Liver (tissue), 9 donors: Measurements from ENCODE around the gene GRK2. TPM values are rescaled to one million over a fixed set of nuclear protein-coding genes. Genes with fewer than 3 reads are reported as not detected.

Experiments used
- DNase-seq: peaks from one replicate; pipeline ENCODE4 v3.0.0-alpha.2; 2017; ENCODE audit warnings: low spot score
- H3K27ac ChIP-seq, 2 donors: one replicate each; pipeline ENCODE4 v1.7.0; 2013; ENCODE audit warnings: inconsistent platforms in 2 of 2, low read length in 2 of 2, control low read depth in 1 of 2, low read depth in 1 of 2, mild to moderate bottlenecking in 1 of 2
- H3K27me3 ChIP-seq, 4 donors: one replicate each; pipeline versions ENCODE4 v1.6.1 to v1.7.0; 2013; ENCODE audit warnings: low read length in 3 of 4, inconsistent platforms in 1 of 4, mild to moderate bottlenecking in 1 of 4, moderate library complexity in 1 of 4; ENCODE audit not compliant: control insufficient read depth in 4 of 4, insufficient read depth in 4 of 4
- H3K36me3 ChIP-seq, 4 donors: one replicate each; pipeline versions ENCODE4 v1.6.1 to v1.7.0; 2013; ENCODE audit warnings: low read length in 3 of 4, mild to moderate bottlenecking in 3 of 4, low read depth in 1 of 4, moderate library complexity in 1 of 4; ENCODE audit not compliant: control insufficient read depth in 4 of 4, insufficient read depth in 3 of 4
- H3K4me1 ChIP-seq, 4 donors: one replicate each; pipeline versions ENCODE4 v1.6.1 to v1.7.0; 2013; ENCODE audit warnings: low read length in 3 of 4, mild to moderate bottlenecking in 3 of 4, moderate library complexity in 1 of 4; ENCODE audit not compliant: control insufficient read depth in 4 of 4, insufficient read depth in 4 of 4
- H3K4me3 ChIP-seq, 3 donors: one replicate each; pipeline versions ENCODE4 v1.6.1 to v1.7.0; 2013; ENCODE audit warnings: low read length in 3 of 3, control low read depth in 1 of 3, low read depth in 1 of 3, mild to moderate bottlenecking in 1 of 3
- H3K9ac ChIP-seq, 2 donors: one replicate each; pipeline ENCODE4 v1.7.0; 2013; ENCODE audit warnings: low read length in 2 of 2, mild to moderate bottlenecking in 2 of 2, moderate library complexity in 2 of 2, control low read depth in 1 of 2, low read depth in 1 of 2
- H3K9me3 ChIP-seq, 4 donors: one replicate each; pipeline versions ENCODE4 v1.6.1 to v1.7.0; 2013; ENCODE audit warnings: low read length in 3 of 4; ENCODE audit not compliant: control insufficient read depth in 4 of 4
- EGR1 ChIP-seq, 2 donors: IDR thresholded peaks; 2 replicates each; pipeline ENCODE4 v1.6.1; 2016 to 2018; ENCODE audit warnings: antibody characterized with exemption in 2 of 2, low read depth in 2 of 2
- FOXA1 ChIP-seq: IDR thresholded peaks from 2 replicates; pipeline ENCODE4 v1.6.1; 2016; ENCODE audit warnings: antibody characterized with exemption
- FOXA2 ChIP-seq: IDR thresholded peaks from 2 replicates; pipeline ENCODE4 v1.6.1; 2016; ENCODE audit warnings: antibody characterized with exemption
- GABPA ChIP-seq, 2 donors: IDR thresholded peaks in 1 of 2; conservative IDR thresholded peaks in 1 of 2; 2 replicates each; pipeline ENCODE4 v1.6.1; 2016; ENCODE audit warnings: antibody characterized with exemption in 2 of 2, mild to moderate bottlenecking in 1 of 2, moderate library complexity in 1 of 2
- HNF4A ChIP-seq, 2 donors: conservative IDR thresholded peaks; 2 replicates each; pipeline ENCODE4 v1.6.1; 2016; ENCODE audit warnings: antibody characterized with exemption in 2 of 2, mild to moderate bottlenecking in 2 of 2
- HNF4G ChIP-seq: IDR thresholded peaks from 2 replicates; pipeline ENCODE4 v1.6.1; 2016; ENCODE audit warnings: antibody characterized with exemption
- JUND ChIP-seq, 2 donors: IDR thresholded peaks; 2 replicates each; pipeline ENCODE4 v1.6.1; 2016; ENCODE audit warnings: antibody characterized with exemption in 2 of 2
- NR2F2 ChIP-seq: IDR thresholded peaks from 2 replicates; pipeline ENCODE4 v1.6.1; 2016; ENCODE audit warnings: antibody characterized with exemption
- RAD21 ChIP-seq, 2 donors: IDR thresholded peaks; 2 replicates each; pipeline ENCODE4 v1.6.1; 2016; ENCODE audit warnings: antibody characterized with exemption in 2 of 2, mild to moderate bottlenecking in 2 of 2
- RXRA ChIP-seq, 2 donors: IDR thresholded peaks; 2 replicates each; pipeline ENCODE4 v1.6.1; 2017 to 2018; ENCODE audit warnings: antibody characterized with exemption in 2 of 2, mild to moderate bottlenecking in 1 of 2
- SP1 ChIP-seq: IDR thresholded peaks from 2 replicates; pipeline ENCODE4 v1.6.1; 2018; ENCODE audit warnings: antibody characterized with exemption, mild to moderate bottlenecking
- TAF1 ChIP-seq: conservative IDR thresholded peaks from 2 replicates; pipeline ENCODE4 v1.6.1; 2016; ENCODE audit warnings: antibody characterized with exemption, mild to moderate bottlenecking
- YY1 ChIP-seq: IDR thresholded peaks from 2 replicates; pipeline ENCODE4 v1.6.1; 2016; ENCODE audit warnings: antibody characterized with exemption, mild to moderate bottlenecking
- WGBS: extraction: QIAGEN DNeasy Blood & Tissue Kit; methylation state at CpG from one replicate; pipeline ENCODE4 v1.1.7; 2013; 5-methylcytosine and 5-hydroxymethylcytosine counted together
- polyA plus RNA-seq, 2 donors: library from polyadenylated mRNA; stranded (reverse) in 1 of 2; unstranded in 1 of 2; fragments of 200-250 nt in 1 of 2; fragments of >200 nt in 1 of 2; fragmentation: Nextera tagmentation in 1 of 2; extraction: Ambion mirVana in 1 of 2; gene quantifications; one replicate each; pipeline versions ENCODE4 v1.2.1 to v1.2.3, GENCODE V29; 2013 to 2015
- total RNA-seq, 2 donors: library from RNA; depleted of rRNA; stranded (reverse); fragments of >200 nt; gene quantifications; one replicate each; pipeline ENCODE4 v1.2.3, GENCODE V29; 2014
- TF ChIP-seq, protein P1 (sequence below): IDR thresholded peaks from 2 replicates; pipeline ENCODE4 v1.6.1; 2016; ENCODE audit warnings: antibody characterized with exemption, mild to moderate bottlenecking
- TF ChIP-seq, protein P2 (sequence below): fragments of 150-350 bp; IDR thresholded peaks from 2 replicates; pipeline ENCODE4 v1.5.1; 2017; ENCODE audit warnings: improper control_type of control experiment, low read depth, low read length; ENCODE audit not compliant: missing input control
- TF ChIP-seq, protein P3 (sequence below): IDR thresholded peaks from 2 replicates; pipeline ENCODE4 v1.6.1; 2016; ENCODE audit warnings: antibody characterized with exemption
- TF ChIP-seq, protein P4 (sequence below): IDR thresholded peaks from 2 replicates; pipeline ENCODE4 v1.6.1; 2016; ENCODE audit warnings: antibody characterized with exemption
- donor health status: healthy.
- donor health status: healthy.
- donor health status: healthy.
- donor health status: healthy.
- donor health status: healthy.

GRK2 gene
- total and polyA plus RNA-seq, 4 donors, result 13.4 to 41.4 (median 31.7) TPM

DNA sequence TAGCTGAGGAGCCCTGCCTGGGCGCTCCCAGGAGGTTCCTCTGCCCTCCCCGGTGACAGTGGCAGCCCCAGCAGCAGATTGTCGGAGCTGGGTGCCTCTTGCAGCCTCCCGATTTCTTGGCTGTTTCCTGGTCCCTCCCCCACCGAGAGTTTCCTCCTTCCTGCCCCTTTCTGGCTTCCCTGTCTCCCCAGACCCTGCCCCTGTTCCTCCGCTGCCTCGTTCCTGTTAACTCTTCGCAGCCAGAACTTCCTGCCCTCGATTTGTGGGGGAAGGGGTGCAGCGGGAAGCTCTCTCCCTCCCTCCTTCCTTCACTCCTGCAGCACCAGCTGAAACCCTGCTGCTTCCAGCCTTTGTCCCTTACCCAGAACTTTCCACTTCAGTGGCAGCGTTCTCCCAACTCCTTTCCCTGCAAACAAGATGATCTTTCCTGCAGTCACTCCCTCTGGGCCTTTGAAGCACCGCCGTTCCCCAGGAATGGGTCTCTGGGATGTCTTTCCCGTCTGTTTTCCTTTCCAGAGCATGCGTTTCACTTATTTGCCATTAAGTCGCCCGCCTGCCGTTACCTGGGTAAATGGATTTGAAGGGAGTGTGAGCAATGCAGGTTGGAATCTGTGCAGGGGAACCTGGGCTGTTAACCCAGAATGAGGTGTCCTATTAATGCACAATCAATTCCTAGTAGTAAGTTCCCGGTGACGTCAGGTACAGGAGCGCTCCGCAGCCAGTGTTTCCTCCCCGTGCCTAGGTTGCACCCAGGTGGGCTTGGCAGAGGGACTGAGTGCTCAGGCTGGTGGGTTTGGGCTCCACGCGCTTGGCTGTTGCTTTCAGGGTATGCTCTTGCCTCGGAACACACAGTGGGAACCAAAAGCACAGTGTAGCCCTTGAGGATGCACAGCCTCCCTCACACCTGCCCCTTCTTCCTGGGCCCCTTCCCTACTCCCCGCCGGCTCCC, 4.3 kb downstream of the GRK2 start:
- Histone ChIP-seq H3K9ac (no peak overlapping the region), H3K27me3 (no peaks in the 10 kb centered on the region), H3K9me3 (no peaks in the 10 kb centered on the region), H3K4me3 (peak overlapping the region in 1 of 3 donors; percentile 15), H3K27ac (peak overlapping the region; percentile 53 to 63), H3K36me3 (no peaks in the 10 kb centered on the region), H3K4me1 (peaks cover 16 to 85% (median 51%) of the 10 kb centered on the region in 4 donors)
- WGBS, result 58% methylated on average over 28 of the region's 28 CpGs
- no peak for TF ChIP-seq HNF4G
- peak in 1 of 2 donors; percentile 51 for TF ChIP-seq EGR1 (IDR thresholded peaks at IDR 0.05; ENCODE audit: low read depth in 2 of 2)
- TF ChIP-seq FOXA2, result no peak
- TF ChIP-seq, protein P1, sequence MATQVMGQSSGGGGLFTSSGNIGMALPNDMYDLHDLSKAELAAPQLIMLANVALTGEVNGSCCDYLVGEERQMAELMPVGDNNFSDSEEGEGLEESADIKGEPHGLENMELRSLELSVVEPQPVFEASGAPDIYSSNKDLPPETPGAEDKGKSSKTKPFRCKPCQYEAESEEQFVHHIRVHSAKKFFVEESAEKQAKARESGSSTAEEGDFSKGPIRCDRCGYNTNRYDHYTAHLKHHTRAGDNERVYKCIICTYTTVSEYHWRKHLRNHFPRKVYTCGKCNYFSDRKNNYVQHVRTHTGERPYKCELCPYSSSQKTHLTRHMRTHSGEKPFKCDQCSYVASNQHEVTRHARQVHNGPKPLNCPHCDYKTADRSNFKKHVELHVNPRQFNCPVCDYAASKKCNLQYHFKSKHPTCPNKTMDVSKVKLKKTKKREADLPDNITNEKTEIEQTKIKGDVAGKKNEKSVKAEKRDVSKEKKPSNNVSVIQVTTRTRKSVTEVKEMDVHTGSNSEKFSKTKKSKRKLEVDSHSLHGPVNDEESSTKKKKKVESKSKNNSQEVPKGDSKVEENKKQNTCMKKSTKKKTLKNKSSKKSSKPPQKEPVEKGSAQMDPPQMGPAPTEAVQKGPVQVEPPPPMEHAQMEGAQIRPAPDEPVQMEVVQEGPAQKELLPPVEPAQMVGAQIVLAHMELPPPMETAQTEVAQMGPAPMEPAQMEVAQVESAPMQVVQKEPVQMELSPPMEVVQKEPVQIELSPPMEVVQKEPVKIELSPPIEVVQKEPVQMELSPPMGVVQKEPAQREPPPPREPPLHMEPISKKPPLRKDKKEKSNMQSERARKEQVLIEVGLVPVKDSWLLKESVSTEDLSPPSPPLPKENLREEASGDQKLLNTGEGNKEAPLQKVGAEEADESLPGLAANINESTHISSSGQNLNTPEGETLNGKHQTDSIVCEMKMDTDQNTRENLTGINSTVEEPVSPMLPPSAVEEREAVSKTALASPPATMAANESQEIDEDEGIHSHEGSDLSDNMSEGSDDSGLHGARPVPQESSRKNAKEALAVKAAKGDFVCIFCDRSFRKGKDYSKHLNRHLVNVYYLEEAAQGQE, result no peak
- no peak for TF ChIP-seq SP1
- no peak for TF ChIP-seq RAD21 (IDR thresholded peaks at IDR 0.05)
- TF ChIP-seq, protein P2, sequence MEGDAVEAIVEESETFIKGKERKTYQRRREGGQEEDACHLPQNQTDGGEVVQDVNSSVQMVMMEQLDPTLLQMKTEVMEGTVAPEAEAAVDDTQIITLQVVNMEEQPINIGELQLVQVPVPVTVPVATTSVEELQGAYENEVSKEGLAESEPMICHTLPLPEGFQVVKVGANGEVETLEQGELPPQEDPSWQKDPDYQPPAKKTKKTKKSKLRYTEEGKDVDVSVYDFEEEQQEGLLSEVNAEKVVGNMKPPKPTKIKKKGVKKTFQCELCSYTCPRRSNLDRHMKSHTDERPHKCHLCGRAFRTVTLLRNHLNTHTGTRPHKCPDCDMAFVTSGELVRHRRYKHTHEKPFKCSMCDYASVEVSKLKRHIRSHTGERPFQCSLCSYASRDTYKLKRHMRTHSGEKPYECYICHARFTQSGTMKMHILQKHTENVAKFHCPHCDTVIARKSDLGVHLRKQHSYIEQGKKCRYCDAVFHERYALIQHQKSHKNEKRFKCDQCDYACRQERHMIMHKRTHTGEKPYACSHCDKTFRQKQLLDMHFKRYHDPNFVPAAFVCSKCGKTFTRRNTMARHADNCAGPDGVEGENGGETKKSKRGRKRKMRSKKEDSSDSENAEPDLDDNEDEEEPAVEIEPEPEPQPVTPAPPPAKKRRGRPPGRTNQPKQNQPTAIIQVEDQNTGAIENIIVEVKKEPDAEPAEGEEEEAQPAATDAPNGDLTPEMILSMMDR, result no peak
- TF ChIP-seq, protein P3, sequence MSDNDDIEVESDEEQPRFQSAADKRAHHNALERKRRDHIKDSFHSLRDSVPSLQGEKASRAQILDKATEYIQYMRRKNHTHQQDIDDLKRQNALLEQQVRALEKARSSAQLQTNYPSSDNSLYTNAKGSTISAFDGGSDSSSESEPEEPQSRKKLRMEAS, result peak; percentile 45
- no peak for TF ChIP-seq FOXA1
- TF ChIP-seq, protein P4, sequence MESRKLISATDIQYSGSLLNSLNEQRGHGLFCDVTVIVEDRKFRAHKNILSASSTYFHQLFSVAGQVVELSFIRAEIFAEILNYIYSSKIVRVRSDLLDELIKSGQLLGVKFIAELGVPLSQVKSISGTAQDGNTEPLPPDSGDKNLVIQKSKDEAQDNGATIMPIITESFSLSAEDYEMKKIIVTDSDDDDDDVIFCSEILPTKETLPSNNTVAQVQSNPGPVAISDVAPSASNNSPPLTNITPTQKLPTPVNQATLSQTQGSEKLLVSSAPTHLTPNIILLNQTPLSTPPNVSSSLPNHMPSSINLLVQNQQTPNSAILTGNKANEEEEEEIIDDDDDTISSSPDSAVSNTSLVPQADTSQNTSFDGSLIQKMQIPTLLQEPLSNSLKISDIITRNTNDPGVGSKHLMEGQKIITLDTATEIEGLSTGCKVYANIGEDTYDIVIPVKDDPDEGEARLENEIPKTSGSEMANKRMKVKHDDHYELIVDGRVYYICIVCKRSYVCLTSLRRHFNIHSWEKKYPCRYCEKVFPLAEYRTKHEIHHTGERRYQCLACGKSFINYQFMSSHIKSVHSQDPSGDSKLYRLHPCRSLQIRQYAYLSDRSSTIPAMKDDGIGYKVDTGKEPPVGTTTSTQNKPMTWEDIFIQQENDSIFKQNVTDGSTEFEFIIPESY, result no peak
- peak; percentile 36 for TF ChIP-seq NR2F2
- DNase-seq, result no peak

DNA sequence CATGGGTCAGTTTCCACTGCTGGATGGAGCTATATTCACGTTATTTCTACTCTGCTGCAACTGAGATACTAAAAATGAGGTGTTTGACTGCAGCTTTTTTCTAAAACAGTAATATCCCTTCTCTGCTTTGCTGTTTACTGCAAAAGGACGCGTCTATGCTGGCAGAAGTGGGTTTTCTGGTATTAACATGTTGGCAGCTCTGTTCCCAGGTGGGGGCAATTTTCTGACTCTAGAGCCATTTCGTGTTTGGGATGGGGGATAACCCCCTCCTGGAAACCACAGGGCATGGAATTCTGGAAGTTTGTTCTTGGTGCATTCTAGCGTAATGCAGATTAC, 4.9 kb downstream of the GRK2 start:
- no peaks in the 10 kb centered on the region for H3K36me3 ChIP-seq
- H3K27ac ChIP-seq, result peak overlapping the region in 1 of 2 donors; percentile 43
- no peaks in the 10 kb centered on the region for H3K9me3 ChIP-seq
- no peak overlapping the region for H3K9ac ChIP-seq
- no peak overlapping the region for H3K4me3 ChIP-seq
- H3K27me3 ChIP-seq, result no peaks in the 10 kb centered on the region
- H3K4me1 ChIP-seq, result peaks cover 16 to 86% (median 52%) of the 10 kb centered on the region in 4 donors
- no peak for DNase-seq
- 71% methylated on average over 5 of the region's 5 CpGs for WGBS
- TF ChIP-seq HNF4A (conservative IDR thresholded peaks at IDR 0.05), result no peak
- TF ChIP-seq YY1, result no peak
- TF ChIP-seq, protein P3, result no peak
- no peak for TF ChIP-seq JUND (IDR thresholded peaks at IDR 0.05)
- TF ChIP-seq TAF1, result no peak
- TF ChIP-seq GABPA (IDR thresholded peaks at IDR 0.05 in 1 of 2, conservative IDR thresholded peaks at IDR 0.05 in 1 of 2), result no peak
- TF ChIP-seq SP1, result no peak
- TF ChIP-seq NR2F2, result no peak
- no peak for TF ChIP-seq RXRA (IDR thresholded peaks at IDR 0.05)
- TF ChIP-seq FOXA2, result no peak
- TF ChIP-seq, protein P4, result no peak
- TF ChIP-seq, protein P1, result no peak
- TF ChIP-seq HNF4G, result no peak
